ENCODE measurements around the gene ZMYND11.

Gene ZMYND11

GRCh38 chr10:201328-201771 lies 66.1 kb downstream of the ZMYND11 start:
- no peak for DNase-seq

- DNase-seq = no peak
Measured at GRCh38 chr10:208616-209015, 73.4 kb downstream of the ZMYND11 start.

GRCh38 chr10:209357-209756 lies 74.1 kb downstream of the ZMYND11 start:
- no peak for DNase-seq

- no peak for DNase-seq
Measured at GRCh38 chr10:210297-210696, 75.0 kb downstream of the ZMYND11 start.

- no peak for DNase-seq
Measured at GRCh38 chr10:215444-215843, 80.2 kb downstream of the ZMYND11 start.

GRCh38 chr10:218798-219197 lies 83.5 kb downstream of the ZMYND11 start:
- no peak for DNase-seq

GRCh38 chr10:219731-220472 lies 84.6 kb downstream of the ZMYND11 start:
- DNase-seq = no peak

GRCh38 chr10:224571-224970 lies 89.3 kb downstream of the ZMYND11 start:
- no peak for DNase-seq

- no peak for DNase-seq
Measured at GRCh38 chr10:226018-226417, 90.8 kb downstream of the ZMYND11 start.

- DNase-seq = no peak
Measured at GRCh38 chr10:227014-227413, 91.8 kb downstream of the ZMYND11 start.

GRCh38 chr10:228366-228765 lies 93.1 kb downstream of the ZMYND11 start:
- no peak for DNase-seq

GRCh38 chr10:230758-231157 lies 95.5 kb downstream of the ZMYND11 start:
- no peak for DNase-seq

- DNase-seq = no peak
Measured at GRCh38 chr10:232061-232460, 96.8 kb downstream of the ZMYND11 start.

- no peak for DNase-seq
Measured at GRCh38 chr10:232878-233277, 97.6 kb downstream of the ZMYND11 start.

- no peak for DNase-seq
Measured at GRCh38 chr10:234708-235406, 99.6 kb downstream of the ZMYND11 start.

- no peak for DNase-seq
Measured at GRCh38 chr10:235915-236314, 100.7 kb downstream of the ZMYND11 start.

GRCh38 chr10:239109-239508 lies 103.9 kb downstream of the ZMYND11 start:
- no peak for DNase-seq

- no peak for DNase-seq
Measured at GRCh38 chr10:241451-241850, 106.2 kb downstream of the ZMYND11 start.

- no peak for DNase-seq
Measured at GRCh38 chr10:241966-242643, 106.8 kb downstream of the ZMYND11 start.

- no peak for DNase-seq
Measured at GRCh38 chr10:244227-244626, 109.0 kb downstream of the ZMYND11 start.

- DNase-seq = no peak
Measured at GRCh38 chr10:246431-246830, 111.2 kb downstream of the ZMYND11 start.

- DNase-seq = no peak
Measured at GRCh38 chr10:247480-247879, 112.2 kb downstream of the ZMYND11 start.

GRCh38 chr10:248307-248706 lies 113.1 kb downstream of the ZMYND11 start:
- no peak for DNase-seq

GRCh38 chr10:251982-252582 lies 116.8 kb downstream of the ZMYND11 start:
- DNase-seq = no peak

All from activated CD8-positive, alpha-beta memory T cell treated with anti-CD3 and anti-CD28 coated beads for 24 hours (primary cell).